Colonic mucosa (tissue), 4 donors: Measurements from ENCODE around the gene COL23A1. TPM values are rescaled to one million over a fixed set of nuclear protein-coding genes. Genes with fewer than 3 reads are reported as not detected.

Source experiments
- DNase-seq: peaks from one replicate; pipeline ENCODE4 v3.0.0-alpha.2; 2020
- H3K27ac ChIP-seq: fragments of 200-600 bp; one replicate; pipeline ENCODE4 v1.8.0; 2021
- H3K27me3 ChIP-seq: fragments of 200-600 bp; one replicate; pipeline ENCODE4 v1.8.0; 2021
- H3K36me3 ChIP-seq: fragments of 200-600 bp; one replicate; pipeline ENCODE4 v1.8.0; 2021
- H3K4me1 ChIP-seq: fragments of 200-600 bp; one replicate; pipeline ENCODE4 v1.8.0; 2021; ENCODE audit warnings: mild to moderate bottlenecking
- H3K4me3 ChIP-seq: fragments of 200-600 bp; one replicate; pipeline ENCODE4 v1.8.0; 2021
- H3K9ac ChIP-seq, 2 donors: one replicate each; pipeline ENCODE4 v1.7.0; 2013; ENCODE audit warnings: control low read depth in 2 of 2, low read depth in 2 of 2, low read length in 2 of 2
- H3K9me3 ChIP-seq: fragments of 200-600 bp; one replicate; pipeline ENCODE4 v1.8.0; 2021
- CTCF ChIP-seq: fragments of 200-600 bp; IDR thresholded peaks from one replicate; pipeline ENCODE4 v1.8.0; 2022; ENCODE audit warnings: antibody characterized with exemption, mild to moderate bottlenecking
- intact Hi-C: fragments of 100-400 bp; cut with DNase I; formaldehyde crosslinking; loops from one replicate; pipeline ENCODE4 v1.14.1; 2022
- total RNA-seq, 2 donors: library from RNA; stranded (reverse); fragmentation: NEBNext Ultra II Directional in 1 of 2; extraction: Animal tissue kit (Norgen Biotek cat#: 25700) in 1 of 2; gene quantifications; one replicate each; pipeline ENCODE4 v1.2.1, GENCODE V29; 2021
- donor health status: healthy.
- donor health status: DM: no; HTN: no; CAD: no.
- donor health status: DM: no; HTN: no; CAD: no.

The COL23A1 gene
- total RNA-seq, 2 donors from 2014 or later, result 0.37 to 0.49 TPM

GRCh38 chr5:178284093-178284675 lies 306.0 kb downstream of the COL23A1 start:
- Histone ChIP-seq H3K27me3 (no peaks in the 10 kb centered on the region), H3K9me3 (no peaks in the 10 kb centered on the region), H3K9ac (no peak overlapping the region), H3K36me3 (no peaks in the 10 kb centered on the region), H3K27ac (no peak overlapping the region), H3K4me1 (no peaks in the 10 kb centered on the region), H3K4me3 (no peak overlapping the region)
- peak; percentile 34 for DNase-seq
- intact Hi-C loops, result loop anchor here (5.0 kb wide), 1 partner anchor 558 kb away; no protein-coding TSS in a partner anchor
- TF ChIP-seq CTCF, result peak; percentile 52

DNA sequence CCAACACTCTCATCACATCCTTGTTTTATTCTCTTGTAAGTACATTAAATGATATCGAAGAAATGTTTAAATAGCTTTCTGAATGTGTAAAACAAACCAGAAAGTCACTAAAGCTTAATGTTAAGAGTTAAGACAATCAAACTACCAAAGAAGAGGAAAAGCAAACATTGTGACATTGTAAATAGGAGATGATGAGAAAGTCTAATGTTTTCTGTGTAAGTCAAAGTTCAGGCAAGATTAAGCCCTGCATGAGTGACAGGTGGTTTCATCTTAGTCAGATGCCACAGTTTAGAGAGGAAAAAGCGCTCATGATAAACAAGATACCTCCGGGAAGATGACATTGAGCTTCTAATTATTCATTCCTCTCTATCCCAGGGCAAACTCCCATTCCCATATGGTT lies 306.7 kb downstream of the COL23A1 start:
- Histone ChIP-seq H3K27me3 (no peaks in the 10 kb centered on the region), H3K9me3 (no peaks in the 10 kb centered on the region), H3K9ac (no peak overlapping the region), H3K27ac (no peak overlapping the region), H3K4me3 (no peak overlapping the region), H3K4me1 (no peaks in the 10 kb centered on the region), H3K36me3 (no peaks in the 10 kb centered on the region)
- no peak for DNase-seq
- intact Hi-C loops, result loop anchor here (5.0 kb wide), 1 partner anchor 559 kb away; no protein-coding TSS in a partner anchor
- no peak for TF ChIP-seq CTCF

- Histone ChIP-seq H3K27me3 (no peaks in the 10 kb centered on the region), H3K9me3 (no peaks in the 10 kb centered on the region), H3K4me3 (no peak overlapping the region), H3K36me3 (no peaks in the 10 kb centered on the region), H3K9ac (no peak overlapping the region), H3K27ac (no peak overlapping the region), H3K4me1 (no peaks in the 10 kb centered on the region)
- intact Hi-C loops, result loop anchor here (5.0 kb wide), 1 partner anchor 560 kb away; no protein-coding TSS in a partner anchor
- no peak for DNase-seq
- no peak for TF ChIP-seq CTCF
These were observed 307.8 kb downstream of the COL23A1 start for GRCh38 chr5:178282391-178282790.

DNA sequence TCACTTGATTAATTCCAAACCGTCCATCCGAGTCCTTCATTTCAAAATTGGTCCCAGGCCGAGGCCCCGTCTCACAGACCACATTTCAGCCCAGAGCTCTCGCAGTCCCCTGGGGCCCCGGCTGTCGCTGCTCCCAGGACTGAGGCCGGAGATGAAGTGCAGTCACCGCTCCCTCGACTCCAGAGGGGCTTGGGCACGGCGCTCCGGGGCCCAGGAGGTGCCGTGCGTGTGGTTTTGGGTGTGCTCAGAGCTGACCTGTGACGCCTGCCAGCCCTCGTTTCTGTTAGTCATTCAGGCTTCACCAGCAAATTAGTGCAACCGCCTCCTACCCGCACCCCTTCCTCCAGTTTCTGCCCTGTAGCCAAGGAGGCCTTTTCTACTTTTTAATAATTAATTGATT lies 308.9 kb downstream of the COL23A1 start:
- Histone ChIP-seq H3K36me3 (no peaks in the 10 kb centered on the region), H3K27ac (no peak overlapping the region), H3K9ac (no peak overlapping the region), H3K27me3 (no peaks in the 10 kb centered on the region), H3K9me3 (no peaks in the 10 kb centered on the region), H3K4me1 (no peaks in the 10 kb centered on the region), H3K4me3 (no peak overlapping the region)
- DNase-seq, result no peak
- TF ChIP-seq CTCF, result no peak
- intact Hi-C loops, result loop anchor here (2.0 to 5.0 kb wide), 2 partner anchors 269 to 561 kb away; no protein-coding TSS in a partner anchor

GRCh38 chr5:178280631-178281030 lies 309.6 kb downstream of the COL23A1 start:
- H3K4me1 ChIP-seq, result no peaks in the 10 kb centered on the region
- intact Hi-C loops, result loop anchor here (2.0 to 5.0 kb wide), 2 partner anchors 270 to 562 kb away; no protein-coding TSS in a partner anchor
- TF ChIP-seq CTCF, result no peak
- no peaks in the 10 kb centered on the region for H3K27me3 ChIP-seq
- no peaks in the 10 kb centered on the region for H3K9me3 ChIP-seq
- DNase-seq, result no peak
- no peak overlapping the region for H3K27ac ChIP-seq
- H3K4me3 ChIP-seq, result no peak overlapping the region
- H3K36me3 ChIP-seq, result no peaks in the 10 kb centered on the region
- H3K9ac ChIP-seq, result no peak overlapping the region
